ENCODE data around the gene PVALB.

GRCh38 chr22:36773935-36774334 lies 42.9 kb downstream of the PVALB start:
- TF ChIP-seq CTCF (IDR thresholded peaks at IDR 0.05) (peak; percentile 15 to 52 (median 42)), POLR2A (IDR thresholded peaks at IDR 0.05) (no peak)

Data from adrenal gland (tissue), 5 donors.